ENCODE results near the gene DNMBP.
"Not testable (repeated sequence)": the region's sequence is repeated elsewhere in the genome, so short reads cannot be mapped to it uniquely, and the experiment has no call there.

The DNMBP gene

DNA sequence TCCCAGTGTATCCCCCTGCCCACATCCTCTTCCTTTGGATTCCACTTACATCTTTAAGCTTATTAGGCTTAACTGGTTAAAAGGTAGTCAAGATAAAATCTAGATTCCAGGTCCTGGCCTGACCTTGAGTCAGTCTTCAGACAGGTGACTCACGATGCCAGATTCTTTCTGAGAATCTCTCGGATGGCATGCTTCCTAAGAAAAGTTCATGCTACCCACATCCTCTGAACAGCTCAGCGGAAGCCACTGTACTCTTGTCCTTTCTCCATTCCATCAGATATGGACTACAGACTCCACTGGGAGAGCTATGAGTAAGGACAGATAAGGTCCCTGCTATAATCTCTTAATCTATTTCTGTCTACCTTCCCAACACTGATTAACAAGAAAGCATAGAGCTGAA is 43.4 kb downstream of the DNMBP start:
- H3K4me1 Mint-ChIP-seq, result peaks cover 2% of the 10 kb centered on the region

DNA sequence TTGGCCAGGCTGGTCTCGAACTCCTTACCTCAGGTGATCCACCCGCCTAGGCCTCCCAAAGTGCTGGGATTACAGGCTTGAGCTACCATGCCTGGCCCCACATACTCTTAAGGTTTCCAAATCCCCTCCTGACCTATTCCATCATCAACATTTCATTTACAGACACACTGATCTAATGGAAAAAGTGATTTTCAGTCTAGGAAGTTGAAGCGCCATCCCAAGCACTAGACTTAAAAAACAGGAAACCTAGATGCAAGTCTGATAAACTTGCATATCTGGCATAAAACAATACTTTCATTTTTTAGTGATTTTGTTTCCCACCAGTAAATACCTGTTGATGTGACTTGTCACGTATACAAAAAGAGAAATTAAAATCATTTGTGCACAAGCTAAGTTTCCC is 44.0 kb downstream of the DNMBP start:
- Mint-ChIP-seq H3K27ac (no peak overlapping the region), H3K9me3 (no peaks in the 10 kb centered on the region), H3K4me3 (no peak overlapping the region), H3K27me3 (no peaks in the 10 kb centered on the region), H3K4me1 (peaks cover 2% of the 10 kb centered on the region), H3K36me3 (peaks cover 26% of the 10 kb centered on the region)
- ATAC-seq (ENCODE audit: low read depth), result no peak
- DNase-seq (ENCODE audit: low spot score in 2 of 2), result no peak

More for the DNA sequence above, 43.4 kb downstream of the DNMBP start:
- no peak overlapping the region for H3K27ac Mint-ChIP-seq
- no peaks in the 10 kb centered on the region for H3K9me3 Mint-ChIP-seq
- H3K27me3 Mint-ChIP-seq, result no peaks in the 10 kb centered on the region
- no peak overlapping the region for H3K4me3 Mint-ChIP-seq
- ATAC-seq (ENCODE audit: low read depth), result no peak
- no peak for DNase-seq (ENCODE audit: low spot score in 2 of 2)
- peaks cover 30% of the 10 kb centered on the region for H3K36me3 Mint-ChIP-seq

GRCh38 chr10:99964791-99965190 is 45.0 kb downstream of the DNMBP start:
- no peaks in the 10 kb centered on the region for H3K4me1 Mint-ChIP-seq
- no peak overlapping the region for H3K27ac Mint-ChIP-seq
- ATAC-seq (ENCODE audit: low read depth) (no peak), DNase-seq (ENCODE audit: low spot score in 2 of 2) (no peak)
- H3K4me3 Mint-ChIP-seq, result no peak overlapping the region
- H3K9me3 Mint-ChIP-seq, result no peaks in the 10 kb centered on the region
- H3K27me3 Mint-ChIP-seq, result no peaks in the 10 kb centered on the region
- peaks cover 19% of the 10 kb centered on the region for H3K36me3 Mint-ChIP-seq

DNA sequence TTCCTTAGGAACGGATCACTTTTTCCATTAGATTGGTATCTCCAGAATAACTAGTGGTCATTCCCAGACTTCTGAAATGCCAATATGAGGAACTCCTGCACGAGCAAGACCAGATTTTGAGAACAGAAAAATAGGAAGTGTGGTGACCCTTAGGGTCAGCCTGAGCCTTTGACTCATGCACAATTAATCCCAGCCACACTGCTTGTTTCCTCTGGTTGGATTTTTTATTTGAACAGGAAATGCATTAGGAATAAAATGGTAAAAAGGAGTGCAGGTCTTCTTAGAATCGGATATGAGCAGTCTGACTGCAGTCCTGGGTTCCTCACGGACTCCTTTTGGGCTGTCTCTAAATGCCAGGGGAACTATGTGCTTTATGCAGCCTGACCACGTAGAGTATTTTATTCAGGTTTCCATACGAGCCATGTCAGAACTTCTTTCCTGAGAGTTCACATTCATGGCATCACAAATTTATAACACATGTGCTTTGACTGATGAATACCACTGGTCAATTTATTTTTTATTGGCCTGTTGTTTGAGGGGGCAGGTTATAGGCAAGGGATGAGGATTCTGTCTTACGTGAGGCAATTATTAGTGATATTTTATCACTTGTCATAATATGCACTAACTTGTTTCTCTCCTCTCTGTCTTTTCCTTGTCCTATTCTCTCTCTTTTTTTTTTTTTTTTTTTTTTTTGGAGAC is 46.1 kb downstream of the DNMBP start:
- not testable (repeated sequence) for ATAC-seq (ENCODE audit: low read depth); H3K9me3 Mint-ChIP-seq; H3K4me3 Mint-ChIP-seq

DNA sequence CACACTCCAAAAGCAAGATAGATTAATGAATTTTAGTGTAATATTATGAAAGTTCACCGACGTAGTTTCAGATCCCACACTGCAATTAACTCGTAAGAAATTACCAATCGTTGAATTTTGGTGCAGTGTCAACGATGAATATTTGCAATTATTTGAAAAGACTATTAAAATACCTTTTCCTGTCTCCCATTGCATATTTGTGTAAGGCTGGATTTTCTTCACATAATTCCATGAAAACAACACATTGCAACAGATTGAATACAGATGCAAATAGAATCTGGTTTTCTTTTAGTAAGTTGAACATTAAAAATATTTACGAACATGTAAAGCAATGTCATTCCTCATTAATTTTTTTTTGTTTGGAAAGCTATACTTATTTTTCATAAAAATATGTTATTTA is 50.9 kb downstream of the DNMBP start:
- no peak for ATAC-seq (ENCODE audit: low read depth)
- Mint-ChIP-seq H3K27me3 (no peaks in the 10 kb centered on the region), H3K27ac (no peak overlapping the region), H3K9me3 (no peaks in the 10 kb centered on the region), H3K4me1 (no peaks in the 10 kb centered on the region), H3K36me3 (peaks cover 22% of the 10 kb centered on the region), H3K4me3 (no peak overlapping the region)
- DNase-seq (ENCODE audit: low spot score in 2 of 2), result no peak

More for the DNA sequence above, 46.1 kb downstream of the DNMBP start:
- not testable (repeated sequence) for H3K27ac Mint-ChIP-seq; DNase-seq (ENCODE audit: low spot score in 2 of 2); H3K4me1 Mint-ChIP-seq; H3K27me3 Mint-ChIP-seq
- peaks cover 17% of the 10 kb centered on the region for H3K36me3 Mint-ChIP-seq

GRCh38 chr10:99958302-99958701 is 51.4 kb downstream of the DNMBP start:
- no peak for ATAC-seq (ENCODE audit: low read depth)
- Mint-ChIP-seq H3K4me1 (no peaks in the 10 kb centered on the region), H3K36me3 (peaks cover 24% of the 10 kb centered on the region), H3K9me3 (no peaks in the 10 kb centered on the region), H3K27me3 (no peaks in the 10 kb centered on the region), H3K4me3 (no peak overlapping the region), H3K27ac (no peak overlapping the region)
- no peak for DNase-seq (ENCODE audit: low spot score in 2 of 2)

DNA sequence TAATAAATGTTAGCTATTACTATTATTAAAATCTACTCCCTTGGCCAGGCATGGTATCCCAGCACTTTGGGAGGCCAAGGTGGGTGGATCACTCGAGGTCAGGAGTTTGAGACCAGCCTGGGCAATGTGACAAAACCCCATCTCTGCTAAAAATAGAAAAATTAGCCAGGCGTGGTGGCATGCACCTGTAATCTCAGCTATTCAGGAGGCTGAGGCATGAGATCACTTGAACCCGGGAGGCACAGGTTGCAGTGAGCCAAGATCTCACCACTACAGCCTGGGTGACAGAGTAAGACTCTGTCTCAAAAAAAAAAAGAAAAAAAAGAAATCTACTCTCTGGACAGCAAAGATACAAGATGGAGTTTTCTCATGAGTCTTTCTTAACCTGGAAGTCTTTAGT is 56.2 kb downstream of the DNMBP start:
- not testable (repeated sequence) for H3K4me1 Mint-ChIP-seq

DNA sequence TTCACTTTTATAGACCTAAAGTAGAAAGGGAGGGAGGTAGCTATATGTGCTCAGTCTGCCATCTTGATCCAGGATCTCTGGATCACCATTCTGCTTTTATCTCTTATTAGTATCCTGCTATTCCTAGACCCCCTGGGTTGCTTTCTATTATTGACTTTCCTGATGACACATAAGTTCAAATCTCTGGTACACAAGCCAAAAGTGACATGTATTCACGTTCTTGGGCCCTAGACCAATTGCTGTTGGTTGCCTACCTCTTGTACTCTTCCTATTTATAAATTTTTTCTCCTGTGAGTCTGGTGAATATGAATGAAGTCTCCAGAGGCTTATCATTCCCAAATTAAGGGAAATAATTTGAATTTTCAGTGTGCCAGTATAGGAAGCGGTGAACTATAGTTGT is 56.9 kb downstream of the DNMBP start:
- peaks cover 53% of the 10 kb centered on the region for H3K36me3 Mint-ChIP-seq
- peaks cover 11% of the 10 kb centered on the region for H3K9me3 Mint-ChIP-seq
- H3K27me3 Mint-ChIP-seq, result no peaks in the 10 kb centered on the region
- ATAC-seq (ENCODE audit: low read depth) (no peak), DNase-seq (ENCODE audit: low spot score in 2 of 2) (no peak)
- H3K4me1 Mint-ChIP-seq, result peaks cover 3% of the 10 kb centered on the region
- no peak overlapping the region for H3K27ac Mint-ChIP-seq
- H3K4me3 Mint-ChIP-seq, result no peak overlapping the region

More for the DNA sequence above, 56.2 kb downstream of the DNMBP start:
- not testable (repeated sequence) for H3K27ac Mint-ChIP-seq; H3K4me3 Mint-ChIP-seq; DNase-seq (ENCODE audit: low spot score in 2 of 2); ATAC-seq (ENCODE audit: low read depth); H3K27me3 Mint-ChIP-seq
- peaks cover 11% of the 10 kb centered on the region for H3K9me3 Mint-ChIP-seq
- peaks cover 52% of the 10 kb centered on the region for H3K36me3 Mint-ChIP-seq

DNA sequence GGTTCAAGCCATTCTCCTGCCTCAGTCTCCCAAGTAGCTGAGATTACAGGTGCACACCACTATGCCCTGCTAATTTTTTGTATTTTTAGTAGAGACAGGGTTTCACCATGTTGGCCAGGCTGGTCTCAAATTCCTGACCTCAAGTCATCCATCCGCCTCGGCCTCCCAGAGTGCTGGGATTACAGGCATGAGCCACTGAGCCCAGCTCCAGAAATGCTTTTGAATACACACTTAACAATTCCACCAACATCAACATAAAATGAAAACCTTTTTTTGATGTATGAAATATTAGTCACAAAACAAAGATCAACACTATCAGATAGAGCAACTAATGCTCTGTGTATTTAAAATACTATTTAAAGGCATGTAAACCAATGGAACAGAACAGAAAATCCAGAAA is 63.7 kb downstream of the DNMBP start:
- Mint-ChIP-seq H3K36me3 (peaks cover 28% of the 10 kb centered on the region), H3K9me3 (peaks cover 10% of the 10 kb centered on the region)
- H3K27me3 Mint-ChIP-seq; H3K4me3 Mint-ChIP-seq; H3K27ac Mint-ChIP-seq; DNase-seq (ENCODE audit: low spot score in 2 of 2); ATAC-seq (ENCODE audit: low read depth); H3K4me1 Mint-ChIP-seq: not testable (repeated sequence)

- no peaks in the 10 kb centered on the region for H3K27me3 Mint-ChIP-seq
- H3K9me3 Mint-ChIP-seq, result peaks cover 10% of the 10 kb centered on the region
- peaks cover 10% of the 10 kb centered on the region for H3K4me1 Mint-ChIP-seq
- ATAC-seq (ENCODE audit: low read depth) (no peak), DNase-seq (ENCODE audit: low spot score in 2 of 2) (no peak)
- H3K4me3 Mint-ChIP-seq, result no peak overlapping the region
- H3K36me3 Mint-ChIP-seq, result peaks cover 27% of the 10 kb centered on the region
- H3K27ac Mint-ChIP-seq, result no peak overlapping the region
These were observed 64.5 kb downstream of the DNMBP start for GRCh38 chr10:99945263-99945662.

GRCh38 chr10:99944860-99945259 is 64.9 kb downstream of the DNMBP start:
- Mint-ChIP-seq H3K27me3 (no peaks in the 10 kb centered on the region), H3K27ac (no peak overlapping the region), H3K9me3 (peaks cover 7% of the 10 kb centered on the region), H3K4me1 (peaks cover 8% of the 10 kb centered on the region), H3K36me3 (peaks cover 23% of the 10 kb centered on the region), H3K4me3 (no peak overlapping the region)
- ATAC-seq (ENCODE audit: low read depth), result no peak
- no peak for DNase-seq (ENCODE audit: low spot score in 2 of 2)

GRCh38 chr10:99943908-99944307 is 65.8 kb downstream of the DNMBP start:
- Mint-ChIP-seq H3K9me3 (peaks cover 7% of the 10 kb centered on the region), H3K36me3 (peaks cover 23% of the 10 kb centered on the region), H3K27ac (no peak overlapping the region), H3K4me3 (no peak overlapping the region), H3K27me3 (no peaks in the 10 kb centered on the region), H3K4me1 (peaks cover 14% of the 10 kb centered on the region)
- ATAC-seq (ENCODE audit: low read depth) (no peak), DNase-seq (ENCODE audit: low spot score in 2 of 2) (no peak)

DNA sequence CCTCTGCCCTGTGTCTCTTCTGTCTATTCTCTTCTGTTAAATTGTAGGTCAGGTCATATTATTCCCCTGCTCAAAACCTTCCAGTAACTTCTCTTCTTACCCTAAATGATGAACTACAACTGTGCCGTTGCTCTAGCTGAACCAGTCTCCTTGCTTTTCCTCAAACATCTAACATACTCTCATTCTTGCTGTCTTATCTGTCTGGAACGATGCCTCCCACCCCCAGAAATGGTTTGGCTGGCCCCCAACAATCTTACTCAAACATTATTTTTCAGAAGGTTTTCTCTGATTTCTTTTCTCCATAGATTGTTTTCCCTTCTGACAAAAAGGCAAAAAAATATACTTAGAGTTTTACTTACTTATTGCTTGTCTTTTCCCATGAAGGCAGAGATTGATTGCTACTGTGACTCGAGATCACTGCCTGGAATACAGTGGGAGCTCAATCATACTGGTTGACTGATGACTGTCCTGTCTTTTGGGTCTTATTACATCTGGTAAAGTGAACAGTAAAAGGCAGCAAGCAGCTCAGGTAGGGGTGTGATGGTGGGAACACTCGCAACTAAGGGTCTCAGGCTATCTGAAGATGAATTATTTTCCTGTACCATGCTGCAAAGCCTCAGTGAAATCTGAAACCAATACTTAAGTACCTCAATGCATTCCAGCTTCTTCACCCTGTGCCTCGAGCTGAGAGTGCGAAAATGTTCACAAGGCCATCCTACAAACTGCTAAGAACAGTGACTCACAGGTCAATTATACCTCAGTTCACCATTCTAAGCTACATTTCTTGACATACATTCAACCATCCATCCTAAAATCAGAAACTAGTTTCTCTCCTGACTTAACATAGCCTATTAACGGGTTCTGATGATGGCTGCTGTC is 67.6 kb downstream of the DNMBP start:
- H3K36me3 Mint-ChIP-seq, result peaks cover 19% of the 10 kb centered on the region
- H3K4me1 Mint-ChIP-seq, result peaks cover 14% of the 10 kb centered on the region
- H3K9me3 Mint-ChIP-seq, result peaks cover 7% of the 10 kb centered on the region
- no peaks in the 10 kb centered on the region for H3K27me3 Mint-ChIP-seq
- no peak overlapping the region for H3K4me3 Mint-ChIP-seq
- no peak for ATAC-seq (ENCODE audit: low read depth)
- H3K27ac Mint-ChIP-seq, result no peak overlapping the region
- DNase-seq (ENCODE audit: low spot score in 2 of 2), result no peak

DNA sequence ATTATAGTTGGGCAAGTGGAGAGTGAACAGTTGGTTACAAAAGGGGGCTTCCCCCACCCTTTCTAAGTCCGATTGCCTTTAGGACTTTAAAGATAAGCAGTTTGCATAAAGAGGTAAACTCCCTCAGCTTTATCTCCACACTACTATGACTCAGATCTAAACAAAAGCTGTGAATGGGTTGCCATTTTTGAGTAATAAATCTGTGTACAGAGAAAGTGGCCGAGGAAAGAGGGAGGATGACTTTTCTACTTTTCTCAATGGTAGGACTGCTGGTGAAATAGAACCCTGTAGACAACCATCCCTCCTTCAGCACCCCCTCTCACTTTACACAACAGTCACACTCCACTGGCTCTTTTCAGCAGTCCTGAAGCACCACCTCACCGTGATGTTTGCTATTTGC is 71.2 kb downstream of the DNMBP start:
- no peak for ATAC-seq (ENCODE audit: low read depth)
- Mint-ChIP-seq H3K4me3 (no peak overlapping the region), H3K27ac (no peak overlapping the region), H3K27me3 (no peaks in the 10 kb centered on the region), H3K4me1 (peaks cover 14% of the 10 kb centered on the region), H3K9me3 (peaks cover 7% of the 10 kb centered on the region), H3K36me3 (peaks cover 19% of the 10 kb centered on the region)
- DNase-seq (ENCODE audit: low spot score in 2 of 2), result no peak

Measured in memory B cell (primary cell).